SK-N-SH (cell line): ENCODE measurements around the gene STARD3. TPM values are rescaled to one million over a fixed set of nuclear protein-coding genes. Genes with fewer than 3 reads are reported as not detected.

Source experiments
- CTCF ChIA-PET: fragments of 300-600, 350-600 bp; formaldehyde crosslinking; extraction: SDS; loops from one replicate; lab custom pipeline; 2021; lab: Yijun Ruan, JAX
- POLR2A ChIA-PET: fragments of 350-600 bp; sonication (Branson Sonifier 250); formaldehyde crosslinking; extraction: SDS; loops from one replicate; lab custom pipeline; 2020; ENCODE audit warnings: antibody characterized with exemption, inconsistent platforms; lab: Yijun Ruan, JAX
- DNase-seq: peaks from one replicate; pipeline ENCODE4 v3.0.0; 2012
- H2AFZ ChIP-seq: fragments of 200-600 bp; sonication (generic); 2 replicates; pipeline ENCODE4 v1.8.1; 2016; ENCODE audit warnings: antibody characterized with exemption, mild to moderate bottlenecking, low read depth
- H3F3A ChIP-seq: fragments of 200-600 bp; sonication (generic); replicated peaks from 2 replicates; pipeline ENCODE3; 2016; ENCODE audit warnings: antibody characterized with exemption, mild to moderate bottlenecking; ENCODE audit not compliant: insufficient read depth
- H3K27ac ChIP-seq, 2 experiments: fragments of 200-500 bp in 1 of 2; fragments of 200-600 bp in 1 of 2; sonication (Bioruptor generic) in 1 of 2; sonication (generic), shearing (Covaris generic) in 1 of 2; 2 replicates each; pipeline versions ENCODE4 v1.5.1 to v1.6.1; 2014 to 2016; ENCODE audit warnings: low read depth in 2 of 2, inconsistent platforms in 1 of 2, low read length in 1 of 2, mild to moderate bottlenecking in 1 of 2, mixed read lengths in 1 of 2
- H3K27me3 ChIP-seq: fragments of 200-600 bp; sonication (generic), shearing (Covaris generic); 2 replicates; pipeline ENCODE4 v1.6.1; 2016; ENCODE audit warnings: mixed run types; ENCODE audit not compliant: insufficient read depth
- H3K36me3 ChIP-seq, 2 experiments: fragments of 200-500 bp in 1 of 2; fragments of 200-600 bp in 1 of 2; sonication (Bioruptor generic) in 1 of 2; sonication (generic) in 1 of 2; replicated peaks in 1 of 2; 2 replicates each; pipeline versions ENCODE3 to v1.5.1; 2014 to 2016; ENCODE audit warnings: low read length in 1 of 2, mild to moderate bottlenecking in 1 of 2; ENCODE audit not compliant: insufficient read depth in 2 of 2, control insufficient read depth in 1 of 2
- H3K4me1 ChIP-seq, 2 experiments: fragments of 200-500 bp in 1 of 2; fragments of 200-600 bp in 1 of 2; sonication (Bioruptor generic) in 1 of 2; sonication (generic), shearing (Covaris generic) in 1 of 2; 2 replicates each; pipeline versions ENCODE4 v1.5.1 to v1.6.1; 2014 to 2016; ENCODE audit warnings: low read depth in 1 of 2, low read length in 1 of 2, mixed run types in 1 of 2; ENCODE audit not compliant: insufficient read depth in 2 of 2, control insufficient read depth in 1 of 2
- H3K4me2 ChIP-seq: fragments of 200-600 bp; sonication (generic), shearing (Covaris generic); 2 replicates; pipeline ENCODE4 v1.6.1; 2017; ENCODE audit warnings: mixed run types
- H3K4me3 ChIP-seq, 2 experiments: fragments of 200-500 bp in 1 of 2; fragments of 200-600 bp in 1 of 2; sonication (Bioruptor generic) in 1 of 2; sonication (generic), shearing (Covaris generic) in 1 of 2; 2 replicates each; pipeline versions ENCODE4 v1.5.1 to v1.8.1; 2014 to 2016; ENCODE audit warnings: low read depth in 2 of 2, inconsistent platforms in 1 of 2, low read length in 1 of 2, mild to moderate bottlenecking in 1 of 2, mixed read lengths in 1 of 2, moderate library complexity in 1 of 2
- H3K79me2 ChIP-seq: fragments of 200-600 bp; sonication (generic); 2 replicates; pipeline ENCODE4 v1.8.1; 2017; ENCODE audit warnings: mild to moderate bottlenecking; ENCODE audit not compliant: insufficient read depth
- H3K9ac ChIP-seq: fragments of 200-600 bp; sonication (generic); 2 replicates; pipeline ENCODE4 v1.6.1; 2017; ENCODE audit warnings: mixed run types
- H3K9me2 ChIP-seq: fragments of 200-600 bp; sonication (generic); 2 replicates; pipeline ENCODE4 v1.6.1; 2017; ENCODE audit warnings: mixed run types
- H3K9me3 ChIP-seq: fragments of 200-600 bp; sonication (generic); 2 replicates; pipeline ENCODE4 v1.6.1; 2017; ENCODE audit warnings: mixed run types, mild to moderate bottlenecking, moderate library complexity
- H4K20me1 ChIP-seq: fragments of 200-600 bp; sonication (generic); 2 replicates; pipeline ENCODE4 v1.6.1; 2017; ENCODE audit warnings: mild to moderate bottlenecking, mixed run types; ENCODE audit not compliant: insufficient read depth
- CHD2 ChIP-seq: fragments of 150-350 bp; IDR thresholded peaks from 2 replicates; pipeline ENCODE4 v1.6.1; 2018; ENCODE audit warnings: low read length; ENCODE audit not compliant: partially characterized antibody
- CTCF ChIP-seq: fragments of 200-600 bp; sonication (generic); IDR thresholded peaks from 2 replicates; pipeline ENCODE4 v1.6.1; 2017; ENCODE audit warnings: antibody characterized with exemption, mild to moderate bottlenecking, moderate library complexity
- ELF1 ChIP-seq: IDR thresholded peaks from 2 replicates; pipeline ENCODE4 v1.4.0; 2012
- FOXJ3 ChIP-seq: sonication (generic); formaldehyde crosslinking; IDR thresholded peaks from 2 replicates; pipeline ENCODE4 v1.5.1; 2020; ENCODE audit warnings: mild to moderate bottlenecking, missing genetic modification reagents
- FOXM1 ChIP-seq: IDR thresholded peaks from 2 replicates; pipeline ENCODE4 v1.4.0; 2012; ENCODE audit warnings: low read depth, mild to moderate bottlenecking
- GABPA ChIP-seq: IDR thresholded peaks from 2 replicates; pipeline ENCODE4 v1.4.0; 2012; ENCODE audit warnings: low read depth, mild to moderate bottlenecking
- JUND ChIP-seq: IDR thresholded peaks from 2 replicates; pipeline ENCODE4 v1.4.0; 2012
- MXI1 ChIP-seq: IDR thresholded peaks from 2 replicates; pipeline ENCODE4 v1.6.1; 2012; ENCODE audit warnings: mild to moderate bottlenecking, low read depth, low read length, improper control_type of control experiment
- NFIC ChIP-seq: IDR thresholded peaks from 2 replicates; pipeline ENCODE4 v1.4.0; 2012; ENCODE audit warnings: borderline replicate concordance
- NRF1 ChIP-seq: IDR thresholded peaks from 2 replicates; pipeline ENCODE4 v1.6.1; 2012; ENCODE audit warnings: low read depth, mild to moderate bottlenecking, low read length
- PBX3 ChIP-seq: IDR thresholded peaks from 2 replicates; pipeline ENCODE4; 2012
- POLR2AphosphoS5 ChIP-seq: IDR thresholded peaks from 2 replicates; pipeline ENCODE4 v1.6.1; 2012; ENCODE audit warnings: low read depth, low read length
- RAD21 ChIP-seq: IDR thresholded peaks from 2 replicates; pipeline ENCODE4 v1.6.1; 2012; ENCODE audit warnings: mild to moderate bottlenecking, low read length
- RXRA ChIP-seq: IDR thresholded peaks from 2 replicates; pipeline ENCODE4 v1.4.0; 2012; ENCODE audit warnings: low read depth, mild to moderate bottlenecking, borderline replicate concordance
- SMC3 ChIP-seq: IDR thresholded peaks from 2 replicates; pipeline ENCODE4 v1.6.1; 2012; ENCODE audit warnings: low read depth, low read length, improper control_type of control experiment
- TAF1 ChIP-seq: IDR thresholded peaks from 2 replicates; pipeline ENCODE4 v1.6.1; 2012; ENCODE audit warnings: low read depth, mild to moderate bottlenecking, low read length, moderate library complexity, borderline replicate concordance
- TCF12 ChIP-seq: IDR thresholded peaks from 2 replicates; pipeline ENCODE4 v1.4.0; 2012
- TEAD4 ChIP-seq: IDR thresholded peaks from 2 replicates; pipeline ENCODE4 v1.4.0; 2012; ENCODE audit warnings: mild to moderate bottlenecking, borderline replicate concordance; ENCODE audit not compliant: insufficient read depth
- USF1 ChIP-seq: IDR thresholded peaks from 2 replicates; pipeline ENCODE4 v1.4.0; 2012; ENCODE audit warnings: low read depth, borderline replicate concordance
- USF2 ChIP-seq: fragments of 150-350 bp; IDR thresholded peaks from 2 replicates; pipeline ENCODE4 v1.6.1; 2017; ENCODE audit warnings: antibody characterized with exemption, low read length, low read depth, borderline replicate concordance
- WGBS: methylation state at CpG from one replicate; pipeline ENCODE4 v1.1.6; 2017; ENCODE audit warnings: low lambda C conversion rate; 5-methylcytosine and 5-hydroxymethylcytosine counted together
- polyA plus RNA-seq, 3 experiments: library from polyadenylated mRNA; depleted of rRNA; stranded (reverse); fragments of >200 nt; gene quantifications; 2 replicates each; pipeline ENCODE4 v1.2.3, GENCODE V29; 2012

Gene STARD3
- polyA plus RNA-seq, 1 of the 3 experiments (the other 2 are of a cell fraction): 76.8 TPM

GRCh38 chr17:39675390-39676082, 38.6 kb downstream of the STARD3 start:
- Histone ChIP-seq H4K20me1 (no peaks in the 10 kb centered on the region), H3K9me2 (no peaks in the 10 kb centered on the region), H3F3A (no peaks in the 10 kb centered on the region), H2AFZ (no peak overlapping the region), H3K27me3 (no peaks in the 10 kb centered on the region), H3K9ac (no peak overlapping the region), H3K36me3 (no peaks in the 10 kb centered on the region), H3K27ac (no peak overlapping the region), H3K9me3 (no peaks in the 10 kb centered on the region), H3K4me1 (peaks cover 0 to 2% of the 10 kb centered on the region in 2 experiments; a peak in 1 of 4 replicates), H3K4me3 (no peak overlapping the region), H3K79me2 (no peaks in the 10 kb centered on the region), H3K4me2 (no peak overlapping the region)
- whole genome bisulfite sequencing: 82% methylated on average over 10 of the region's 10 CpGs
- ChIA-PET CTCF (interaction anchor here (1.2 to 15.8 kb wide), 6 partner anchors 9 to 55 kb away, joined by 3 to 279 read pairs (median 8); partner anchors contain the start of genes MIEN1 and PPP1R1B), POLR2A (interaction anchor here (0.5 to 1.3 kb wide), 2 partner anchors 12 to 165 kb away, joined by 3 read pairs; partner anchors contain the start of gene PGAP3)
- TF ChIP-seq PBX3 (no peak), USF2 (no peak), CHD2 (no peak), NRF1 (no peak), POLR2AphosphoS5 (no peak), FOXM1 (no peak), MXI1 (no peak), FOXJ3 (CRISPR knock-in tag) (no peak), SMC3 (no peak), JUND (no peak)
- DNase-seq: no peak

GRCh38 chr17:39676198-39676819, 39.4 kb downstream of the STARD3 start:
- no peak overlapping the region for H3K4me3 ChIP-seq
- no peaks in the 10 kb centered on the region for H3K36me3 ChIP-seq
- CTCF ChIA-PET: interaction anchor here (1.9 to 15.8 kb wide), 5 partner anchors 23 to 54 kb away, joined by 5 to 279 read pairs (median 8); partner anchors contain the start of genes MIEN1 and PPP1R1B
- no peaks in the 10 kb centered on the region for H4K20me1 ChIP-seq
- peaks cover 0 to 2% of the 10 kb centered on the region in 2 experiments; a peak in 1 of 4 replicates for H3K4me1 ChIP-seq
- no peaks in the 10 kb centered on the region for H3F3A ChIP-seq
- H3K27ac ChIP-seq: no peak overlapping the region
- H3K9ac ChIP-seq: no peak overlapping the region
- no peaks in the 10 kb centered on the region for H3K9me3 ChIP-seq
- no peak for TF ChIP-seq CHD2
- TF ChIP-seq NFIC: no peak
- TF ChIP-seq USF2: no peak
- no peak for TF ChIP-seq RAD21
- TF ChIP-seq NRF1: no peak
- no peak for TF ChIP-seq CTCF
- TF ChIP-seq GABPA: no peak
- TF ChIP-seq ELF1: no peak
- TF ChIP-seq SMC3: no peak
- TF ChIP-seq FOXJ3 (CRISPR knock-in tag): no peak
- TF ChIP-seq RXRA: no peak
- TF ChIP-seq TEAD4: no peak
- TF ChIP-seq USF1: no peak
- no peak for TF ChIP-seq TCF12
- no peak for TF ChIP-seq TAF1
- H3K27me3 ChIP-seq: no peaks in the 10 kb centered on the region
- no peak overlapping the region for H3K4me2 ChIP-seq
- H3K9me2 ChIP-seq: no peaks in the 10 kb centered on the region
- H2AFZ ChIP-seq: no peak overlapping the region
- 86% methylated on average over 4 of the region's 7 CpGs for WGBS
- no peaks in the 10 kb centered on the region for H3K79me2 ChIP-seq
- DNase-seq: no peak
- POLR2A ChIA-PET: interaction anchor here (0.8 kb wide), 1 partner anchor 12 kb away, joined by 4 read pairs; the partner anchor contains the start of gene PGAP3
